HEK293 (cell line): ENCODE measurements around the gene ACYP1.

Source experiments
- CTCF ChIA-PET: fragments of 350-600 bp; formaldehyde crosslinking; extraction: SDS; loops from one replicate; lab custom pipeline; 2021; ENCODE audit warnings: antibody characterized with exemption; lab: Yijun Ruan, JAX
- POLR2A ChIA-PET: fragments of 300-600 bp; formaldehyde crosslinking; extraction: SDS; loops from one replicate; lab custom pipeline; 2020; ENCODE audit warnings: antibody characterized with exemption, inconsistent platforms; lab: Yijun Ruan, JAX
- H3K27ac ChIP-seq: fragments of 200-500 bp; sonication (Bioruptor generic); 2 replicates; pipeline ENCODE4 v1.5.1; 2014; ENCODE audit warnings: low read depth, low read length, control low read depth, inconsistent platforms; ENCODE audit errors: extremely low read depth
- H3K36me3 ChIP-seq, 2 experiments: fragments of 200-500 bp in 1 of 2; sonication (Bioruptor generic) in 1 of 2; 1 replicate in 1 of 2; 2 replicates in 1 of 2; pipeline ENCODE4 v1.5.1; 2014 to 2017; ENCODE audit warnings: inconsistent platforms in 2 of 2, low read length in 2 of 2; ENCODE audit not compliant: control insufficient read depth in 2 of 2, insufficient read depth in 1 of 2
- H3K4me1 ChIP-seq: fragments of 200-500 bp; sonication (Bioruptor generic); 2 replicates; pipeline ENCODE4 v1.5.1; 2014; ENCODE audit warnings: mild to moderate bottlenecking, low read length, inconsistent platforms; ENCODE audit not compliant: control insufficient read depth, insufficient read depth
- H3K4me3 ChIP-seq: 2 replicates; pipeline ENCODE4 v1.5.1; 2011; ENCODE audit warnings: low read depth, mild to moderate bottlenecking, control low read depth, low read length, moderate library complexity
- H3K9me3 ChIP-seq: fragments of 200-500 bp; sonication (Bioruptor generic); 2 replicates; pipeline ENCODE4 v1.5.1; 2014; ENCODE audit warnings: low read depth, low read length, inconsistent platforms; ENCODE audit not compliant: control insufficient read depth, insufficient read depth
- GLI2 ChIP-seq: fragments of 450-650 bp; formaldehyde crosslinking; IDR thresholded peaks from 2 replicates; pipeline ENCODE4; 2017; ENCODE audit warnings: missing biosample characterization, missing genetic modification characterization, low read depth, borderline replicate concordance
- GLI4 ChIP-seq: fragments of 450-650 bp; formaldehyde crosslinking; IDR thresholded peaks from 2 replicates; pipeline ENCODE4 v1.5.1; 2016; ENCODE audit warnings: missing biosample characterization, missing genetic modification characterization
- WT1 ChIP-seq: fragments of 450-650 bp; formaldehyde crosslinking; IDR thresholded peaks from 2 replicates; pipeline ENCODE4 v1.5.1; 2016; ENCODE audit warnings: missing biosample characterization, missing genetic modification characterization
- ZBTB21 ChIP-seq: fragments of 450-650 bp; formaldehyde crosslinking; IDR thresholded peaks from 2 replicates; pipeline ENCODE4 v1.5.1; 2017; ENCODE audit warnings: missing biosample characterization, missing genetic modification characterization
- ZNF121 ChIP-seq: fragments of 450-650 bp; formaldehyde crosslinking; IDR thresholded peaks from 2 replicates; pipeline ENCODE4 v1.5.1; 2016; ENCODE audit warnings: missing biosample characterization, missing genetic modification characterization
- ZNF132 ChIP-seq: fragments of 450-650 bp; formaldehyde crosslinking; IDR thresholded peaks from 2 replicates; pipeline ENCODE4 v1.5.1; 2017; ENCODE audit warnings: missing biosample characterization, missing genetic modification characterization, borderline replicate concordance
- ZNF221 ChIP-seq: fragments of 450-650 bp; formaldehyde crosslinking; IDR thresholded peaks from 2 replicates; pipeline ENCODE4 v1.5.1; 2017; ENCODE audit warnings: missing biosample characterization, missing genetic modification characterization, borderline replicate concordance
- ZNF335 ChIP-seq: fragments of 450-650 bp; formaldehyde crosslinking; conservative IDR thresholded peaks from 2 replicates; pipeline ENCODE4 v1.5.1; 2016; ENCODE audit warnings: missing biosample characterization, missing genetic modification characterization
- ZNF416 ChIP-seq: fragments of 450-650 bp; formaldehyde crosslinking; IDR thresholded peaks from 2 replicates; pipeline ENCODE4 v1.5.1; 2016; ENCODE audit warnings: missing biosample characterization, missing genetic modification characterization
- ZNF449 ChIP-seq: fragments of 450-650 bp; formaldehyde crosslinking; IDR thresholded peaks from 2 replicates; pipeline ENCODE4 v1.5.1; 2017; ENCODE audit warnings: missing biosample characterization, mild to moderate bottlenecking, missing genetic modification characterization, moderate library complexity
- ZNF514 ChIP-seq: fragments of 450-650 bp; formaldehyde crosslinking; IDR thresholded peaks from 2 replicates; pipeline ENCODE4 v1.5.1; 2016; ENCODE audit warnings: missing biosample characterization, missing genetic modification characterization
- ZNF521 ChIP-seq: fragments of 450-650 bp; formaldehyde crosslinking; IDR thresholded peaks from 2 replicates; pipeline ENCODE4 v1.5.1; 2017; ENCODE audit warnings: missing biosample characterization, mild to moderate bottlenecking, missing genetic modification characterization
- ZNF529 ChIP-seq: fragments of 450-650 bp; formaldehyde crosslinking; IDR thresholded peaks from 2 replicates; pipeline ENCODE4 v1.5.1; 2017; ENCODE audit warnings: missing genetic modification characterization, missing biosample characterization; ENCODE audit not compliant: insufficient replicate concordance
- ZNF623 ChIP-seq: fragments of 450-650 bp; formaldehyde crosslinking; IDR thresholded peaks from 2 replicates; pipeline ENCODE4 v1.5.1; 2016; ENCODE audit warnings: missing biosample characterization, missing genetic modification characterization
- ZNF645 ChIP-seq: fragments of 450-650 bp; formaldehyde crosslinking; IDR thresholded peaks from 2 replicates; pipeline ENCODE4; 2016; ENCODE audit warnings: missing biosample characterization, missing genetic modification characterization
- ZNF692 ChIP-seq: fragments of 450-650 bp; formaldehyde crosslinking; IDR thresholded peaks from 2 replicates; pipeline ENCODE4 v1.5.1; 2016; ENCODE audit warnings: missing biosample characterization, missing genetic modification characterization
- ZNF747 ChIP-seq: fragments of 450-650 bp; formaldehyde crosslinking; IDR thresholded peaks from 2 replicates; pipeline ENCODE4 v1.5.1; 2016; ENCODE audit warnings: missing biosample characterization, missing genetic modification characterization
- ZNF777 ChIP-seq: fragments of 450-650 bp; formaldehyde crosslinking; IDR thresholded peaks from 2 replicates; pipeline ENCODE4 v1.5.1; 2017; ENCODE audit warnings: missing biosample characterization, missing genetic modification characterization, borderline replicate concordance
- TF ChIP-seq, protein P1 (sequence below): fragments of 450-650 bp; formaldehyde crosslinking; IDR thresholded peaks from 2 replicates; pipeline ENCODE4 v1.5.1; 2017; ENCODE audit warnings: missing biosample characterization, missing genetic modification characterization
- TF ChIP-seq, protein P2 (sequence below): fragments of 450-650 bp; formaldehyde crosslinking; IDR thresholded peaks from 2 replicates; pipeline ENCODE4 v1.5.1; 2016; ENCODE audit warnings: missing biosample characterization, missing genetic modification characterization
- TF ChIP-seq, protein P3 (sequence below): fragments of 450-650 bp; formaldehyde crosslinking; IDR thresholded peaks from 2 replicates; pipeline ENCODE4 v1.5.1; 2016; ENCODE audit warnings: missing biosample characterization, missing genetic modification characterization

ACYP1 gene

GRCh38 chr14:75109877-75110276 is 46.1 kb upstream of the ACYP1 start (continued):
- TF ChIP-seq ZNF449 (tag by site-specific recombination) (no peak), ZNF132 (tag by site-specific recombination) (no peak), ZNF777 (tag by site-specific recombination) (no peak)
- TF ChIP-seq, all 188 proteins: peak for 0

- Histone ChIP-seq H3K27ac (no peak overlapping the region), H3K4me3 (no peak overlapping the region), H3K36me3 (peaks cover 78 to 86% of the 10 kb centered on the region in 2 experiments), H3K4me1 (no peaks in the 10 kb centered on the region), H3K9me3 (no peaks in the 10 kb centered on the region)
- CTCF ChIA-PET: no interaction called here
- TF ChIP-seq, protein P1, sequence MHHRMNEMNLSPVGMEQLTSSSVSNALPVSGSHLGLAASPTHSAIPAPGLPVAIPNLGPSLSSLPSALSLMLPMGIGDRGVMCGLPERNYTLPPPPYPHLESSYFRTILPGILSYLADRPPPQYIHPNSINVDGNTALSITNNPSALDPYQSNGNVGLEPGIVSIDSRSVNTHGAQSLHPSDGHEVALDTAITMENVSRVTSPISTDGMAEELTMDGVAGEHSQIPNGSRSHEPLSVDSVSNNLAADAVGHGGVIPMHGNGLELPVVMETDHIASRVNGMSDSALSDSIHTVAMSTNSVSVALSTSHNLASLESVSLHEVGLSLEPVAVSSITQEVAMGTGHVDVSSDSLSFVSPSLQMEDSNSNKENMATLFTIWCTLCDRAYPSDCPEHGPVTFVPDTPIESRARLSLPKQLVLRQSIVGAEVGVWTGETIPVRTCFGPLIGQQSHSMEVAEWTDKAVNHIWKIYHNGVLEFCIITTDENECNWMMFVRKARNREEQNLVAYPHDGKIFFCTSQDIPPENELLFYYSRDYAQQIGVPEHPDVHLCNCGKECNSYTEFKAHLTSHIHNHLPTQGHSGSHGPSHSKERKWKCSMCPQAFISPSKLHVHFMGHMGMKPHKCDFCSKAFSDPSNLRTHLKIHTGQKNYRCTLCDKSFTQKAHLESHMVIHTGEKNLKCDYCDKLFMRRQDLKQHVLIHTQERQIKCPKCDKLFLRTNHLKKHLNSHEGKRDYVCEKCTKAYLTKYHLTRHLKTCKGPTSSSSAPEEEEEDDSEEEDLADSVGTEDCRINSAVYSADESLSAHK: no peak
- TF ChIP-seq ZNF623 (tag by site-specific recombination): no peak
- no peak for TF ChIP-seq ZNF692 (tag by site-specific recombination)
- no peak for TF ChIP-seq GLI2 (tag by site-specific recombination)
- no peak for TF ChIP-seq ZNF121 (tag by site-specific recombination)
- TF ChIP-seq ZNF521 (tag by site-specific recombination): no peak
- TF ChIP-seq WT1: no peak
- TF ChIP-seq ZNF514: no peak
- no peak for TF ChIP-seq ZNF416 (tag by site-specific recombination)
- no peak for TF ChIP-seq ZNF221 (tag by site-specific recombination)
- TF ChIP-seq ZNF747 (tag by site-specific recombination): no peak
- no peak for TF ChIP-seq ZNF645 (tag by site-specific recombination)
- TF ChIP-seq, protein P2, sequence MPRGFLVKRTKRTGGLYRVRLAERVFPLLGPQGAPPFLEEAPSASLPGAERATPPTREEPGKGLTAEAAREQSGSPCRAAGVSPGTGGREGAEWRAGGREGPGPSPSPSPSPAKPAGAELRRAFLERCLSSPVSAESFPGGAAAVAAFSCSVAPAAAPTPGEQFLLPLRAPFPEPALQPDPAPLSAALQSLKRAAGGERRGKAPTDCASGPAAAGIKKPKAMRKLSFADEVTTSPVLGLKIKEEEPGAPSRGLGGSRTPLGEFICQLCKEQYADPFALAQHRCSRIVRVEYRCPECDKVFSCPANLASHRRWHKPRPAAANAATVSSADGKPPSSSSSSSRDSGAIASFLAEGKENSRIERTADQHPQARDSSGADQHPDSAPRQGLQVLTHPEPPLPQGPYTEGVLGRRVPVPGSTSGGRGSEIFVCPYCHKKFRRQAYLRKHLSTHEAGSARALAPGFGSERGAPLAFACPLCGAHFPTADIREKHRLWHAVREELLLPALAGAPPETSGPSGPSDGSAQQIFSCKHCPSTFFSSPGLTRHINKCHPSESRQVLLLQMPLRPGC (tag by site-specific recombination): no peak
- TF ChIP-seq GLI4 (tag by site-specific recombination): no peak
- TF ChIP-seq ZNF335 (tag by site-specific recombination): no peak
- no peak for TF ChIP-seq ZNF529
- TF ChIP-seq, protein P3, sequence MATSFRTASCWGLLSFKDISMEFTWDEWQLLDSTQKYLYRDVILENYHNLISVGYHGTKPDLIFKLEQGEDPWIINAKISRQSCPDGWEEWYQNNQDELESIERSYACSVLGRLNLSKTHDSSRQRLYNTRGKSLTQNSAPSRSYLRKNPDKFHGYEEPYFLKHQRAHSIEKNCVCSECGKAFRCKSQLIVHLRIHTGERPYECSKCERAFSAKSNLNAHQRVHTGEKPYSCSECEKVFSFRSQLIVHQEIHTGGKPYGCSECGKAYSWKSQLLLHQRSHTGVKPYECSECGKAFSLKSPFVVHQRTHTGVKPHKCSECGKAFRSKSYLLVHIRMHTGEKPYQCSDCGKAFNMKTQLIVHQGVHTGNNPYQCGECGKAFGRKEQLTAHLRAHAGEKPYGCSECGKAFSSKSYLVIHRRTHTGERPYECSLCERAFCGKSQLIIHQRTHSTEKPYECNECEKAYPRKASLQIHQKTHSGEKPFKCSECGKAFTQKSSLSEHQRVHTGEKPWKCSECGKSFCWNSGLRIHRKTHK (tag by site-specific recombination): no peak
- no peak for TF ChIP-seq ZBTB21 (tag by site-specific recombination)
- POLR2A ChIA-PET: interaction anchor here (0.7 kb wide), 1 partner anchor 36 kb away, joined by 3 read pairs; no protein-coding TSS in a partner anchor
Measured at GRCh38 chr14:75107186-75107585, 43.4 kb upstream of the ACYP1 start.
